Transverse colon (tissue), 4 donors: ENCODE results near the gene OR1F1.

ENCODE experiments used
- EP300 ChIP-seq: sonication (generic); formaldehyde crosslinking; IDR thresholded peaks from one replicate; pipeline ENCODE4 v1.6.1; 2017; ENCODE audit warnings: antibody characterized with exemption, low read depth
- POLR2AphosphoS5 ChIP-seq, 3 donors: sonication (generic); formaldehyde crosslinking; IDR thresholded peaks; one replicate each; pipeline ENCODE4 v1.6.1; 2016; ENCODE audit warnings: antibody characterized with exemption in 3 of 3
- TF ChIP-seq, protein P1 (sequence below), 5 experiments: fragments of 200-600 bp in 3 of 5; fragments of 450-650 bp in 2 of 5; sonication (generic) in 3 of 5; IDR thresholded peaks; 1 replicate in 2 of 5; 2 replicates in 3 of 5; pipeline ENCODE4 v1.5.1; 2016 to 2017; ENCODE audit warnings: antibody characterized with exemption in 5 of 5, inconsistent platforms in 3 of 5, mild to moderate bottlenecking in 2 of 5, moderate library complexity in 1 of 5

DNA sequence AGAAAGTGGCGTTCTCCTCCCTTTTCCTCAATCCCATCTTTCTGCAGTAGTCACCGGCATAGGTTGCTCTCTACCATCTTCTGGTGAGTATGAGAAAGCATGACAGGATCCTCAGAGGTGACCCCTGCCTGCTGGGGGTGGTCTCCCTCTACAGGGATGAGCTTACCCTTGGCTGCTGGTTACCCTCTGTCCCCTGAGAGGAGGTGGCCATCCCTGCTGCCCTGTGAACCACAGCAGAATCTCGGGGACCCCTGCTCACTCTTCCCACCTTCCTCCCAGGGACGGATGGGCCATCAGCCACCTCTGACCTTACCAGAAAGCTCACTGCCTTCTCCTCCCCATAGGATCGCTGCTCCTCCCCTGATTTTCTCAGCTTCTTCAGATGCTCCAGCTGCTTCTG is 60.6 kb downstream of the OR1F1 start:
- TF ChIP-seq, protein P1, sequence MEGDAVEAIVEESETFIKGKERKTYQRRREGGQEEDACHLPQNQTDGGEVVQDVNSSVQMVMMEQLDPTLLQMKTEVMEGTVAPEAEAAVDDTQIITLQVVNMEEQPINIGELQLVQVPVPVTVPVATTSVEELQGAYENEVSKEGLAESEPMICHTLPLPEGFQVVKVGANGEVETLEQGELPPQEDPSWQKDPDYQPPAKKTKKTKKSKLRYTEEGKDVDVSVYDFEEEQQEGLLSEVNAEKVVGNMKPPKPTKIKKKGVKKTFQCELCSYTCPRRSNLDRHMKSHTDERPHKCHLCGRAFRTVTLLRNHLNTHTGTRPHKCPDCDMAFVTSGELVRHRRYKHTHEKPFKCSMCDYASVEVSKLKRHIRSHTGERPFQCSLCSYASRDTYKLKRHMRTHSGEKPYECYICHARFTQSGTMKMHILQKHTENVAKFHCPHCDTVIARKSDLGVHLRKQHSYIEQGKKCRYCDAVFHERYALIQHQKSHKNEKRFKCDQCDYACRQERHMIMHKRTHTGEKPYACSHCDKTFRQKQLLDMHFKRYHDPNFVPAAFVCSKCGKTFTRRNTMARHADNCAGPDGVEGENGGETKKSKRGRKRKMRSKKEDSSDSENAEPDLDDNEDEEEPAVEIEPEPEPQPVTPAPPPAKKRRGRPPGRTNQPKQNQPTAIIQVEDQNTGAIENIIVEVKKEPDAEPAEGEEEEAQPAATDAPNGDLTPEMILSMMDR (IDR thresholded peaks at IDR 0.05) = no peak
- TF ChIP-seq EP300 (no peak), POLR2AphosphoS5 (IDR thresholded peaks at IDR 0.05) (no peak)
